DOHH2 (cell line): ENCODE results near the gene WRNIP1.

Source experiments
- H3F3A ChIP-seq: fragments of 200-600 bp; sonication (generic), shearing (Covaris generic); 2 replicates; pipeline ENCODE4 v1.6.0; 2016; ENCODE audit warnings: antibody characterized with exemption, mild to moderate bottlenecking; ENCODE audit not compliant: control insufficient read depth, insufficient read depth
- H3K27ac ChIP-seq: fragments of 200-600 bp; sonication (generic); 2 replicates; pipeline ENCODE4 v1.5.1; 2014; ENCODE audit warnings: low read depth, mild to moderate bottlenecking, low read length, moderate library complexity
- H3K27me3 ChIP-seq: fragments of 200-600 bp; sonication (generic); 2 replicates; pipeline ENCODE4 v1.6.1; 2014; ENCODE audit warnings: mild to moderate bottlenecking, low read length, mixed read lengths; ENCODE audit not compliant: control insufficient read depth
- H3K36me3 ChIP-seq: fragments of 200-600 bp; sonication (generic); 2 replicates; pipeline ENCODE4 v1.6.1; 2014; ENCODE audit warnings: mild to moderate bottlenecking, low read length, moderate library complexity, mixed read lengths; ENCODE audit not compliant: control insufficient read depth
- H3K4me1 ChIP-seq: fragments of 200-600 bp; sonication (generic); 2 replicates; pipeline ENCODE4 v1.6.1; 2014; ENCODE audit warnings: mild to moderate bottlenecking, low read length, mixed read lengths; ENCODE audit not compliant: control insufficient read depth
- H3K4me2 ChIP-seq: fragments of 200-600 bp; sonication (generic); 2 replicates; pipeline ENCODE4 v1.6.0; 2014; ENCODE audit warnings: mild to moderate bottlenecking, low read length, moderate library complexity
- H3K4me3 ChIP-seq: fragments of 200-600 bp; sonication (generic); 2 replicates; pipeline ENCODE4 v1.5.1; 2014; ENCODE audit warnings: mild to moderate bottlenecking, low read length, mixed read lengths
- H3K79me2 ChIP-seq: fragments of 200-600 bp; sonication (generic); 2 replicates; pipeline ENCODE4 v1.6.1; 2014; ENCODE audit warnings: mild to moderate bottlenecking, low read length, mixed read lengths; ENCODE audit not compliant: control insufficient read depth
- H3K9me2 ChIP-seq: fragments of 200-600 bp; sonication (generic); replicated peaks from 2 replicates; pipeline ENCODE4 v1.6.1; 2014; ENCODE audit warnings: mild to moderate bottlenecking, low read length, mixed read lengths; ENCODE audit not compliant: control insufficient read depth
- H3K9me3 ChIP-seq: fragments of 200-600 bp; sonication (generic); 2 replicates; pipeline ENCODE4 v1.6.1; 2014; ENCODE audit warnings: antibody characterized with exemption, low read length, mixed read lengths; ENCODE audit not compliant: control insufficient read depth, insufficient read depth
- H4K20me1 ChIP-seq: fragments of 200-600 bp; sonication (generic); 2 replicates; pipeline ENCODE4 v1.6.0; 2014; ENCODE audit warnings: low read depth, mild to moderate bottlenecking, antibody characterized with exemption, low read length, moderate library complexity; ENCODE audit not compliant: control insufficient read depth, insufficient read depth
- CTCF ChIP-seq: fragments of 200-600 bp; sonication (generic); IDR thresholded peaks from one replicate; pipeline ENCODE4 v1.5.1; 2014; ENCODE audit warnings: antibody characterized with exemption, mild to moderate bottlenecking, low read depth, low read length; ENCODE audit not compliant: poor library complexity, severe bottlenecking
- EZH2phosphoT487 ChIP-seq: fragments of 200-600 bp; sonication (generic); IDR thresholded peaks from 2 replicates; pipeline ENCODE4 v1.6.1; 2017; ENCODE audit warnings: borderline replicate concordance, mild to moderate bottlenecking, antibody characterized with exemption, low read length, moderate library complexity, mixed read lengths

WRNIP1 gene

DNA sequence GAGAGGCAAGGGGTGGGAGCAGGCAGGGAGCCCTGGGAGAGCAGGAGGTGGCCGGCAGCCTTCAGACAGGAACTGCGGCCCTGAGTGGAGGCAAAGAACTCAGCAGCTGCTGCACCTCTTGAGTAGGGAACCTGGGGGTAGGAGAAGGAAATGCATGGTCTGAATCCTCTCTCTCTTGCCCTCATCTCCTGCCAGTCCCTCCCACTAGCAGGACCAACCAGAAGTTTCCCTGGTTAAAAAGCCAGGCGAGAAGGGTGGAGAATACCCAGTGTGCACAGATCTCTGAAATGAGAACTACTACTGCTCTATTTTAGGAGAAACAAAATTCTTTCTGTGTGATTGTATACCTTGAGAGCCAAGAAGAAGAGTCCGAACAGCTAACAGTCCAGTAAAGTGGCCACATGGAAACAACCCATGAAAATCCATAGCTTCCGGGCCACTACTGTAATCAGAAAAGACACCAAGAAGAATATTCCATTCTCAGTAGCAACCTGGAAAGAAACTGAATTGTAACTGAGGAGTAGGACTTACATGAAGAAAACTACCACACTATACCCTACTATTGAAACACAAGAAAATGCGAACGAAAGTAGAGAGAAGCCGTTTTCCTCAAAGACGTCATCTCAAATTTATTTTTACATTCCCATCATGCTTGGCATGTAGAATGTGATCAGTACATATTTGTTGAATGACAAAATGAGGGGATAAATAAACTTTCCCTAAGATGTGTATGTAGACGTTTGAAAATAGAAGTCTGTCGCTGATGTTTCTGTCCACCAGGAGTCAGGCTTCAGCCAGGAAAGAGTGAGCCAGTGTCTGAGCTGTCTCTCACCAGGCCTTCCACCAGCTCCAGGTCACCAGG lies 25.6 kb downstream of the WRNIP1 start:
- Histone ChIP-seq H3F3A (peaks cover 13% of the 10 kb centered on the region), H3K4me3 (no peak overlapping the region), H3K27me3 (no peaks in the 10 kb centered on the region), H3K27ac (no peak overlapping the region), H3K9me2 (no peaks in the 10 kb centered on the region), H3K79me2 (peaks cover 12% of the 10 kb centered on the region), H3K4me1 (peaks cover 14% of the 10 kb centered on the region), H3K36me3 (peaks cover 22% of the 10 kb centered on the region), H4K20me1 (peaks cover 10% of the 10 kb centered on the region; the same call in 1 of the 2 replicates), H3K4me2 (no peak overlapping the region), H3K9me3 (no peaks in the 10 kb centered on the region)
- no peak for TF ChIP-seq EZH2phosphoT487
- TF ChIP-seq CTCF = peak; percentile 81

- Histone ChIP-seq H3K4me1 (peaks cover 14% of the 10 kb centered on the region), H3K36me3 (peaks cover 15% of the 10 kb centered on the region), H3K79me2 (peaks cover 6% of the 10 kb centered on the region), H3K9me2 (no peaks in the 10 kb centered on the region), H4K20me1 (0 out of 2 replicates have a peak, but pooled peaks cover 4% of the 10 kb centered on the region), H3K4me2 (no peak overlapping the region), H3K9me3 (no peaks in the 10 kb centered on the region), H3F3A (peaks cover 13% of the 10 kb centered on the region), H3K27me3 (no peaks in the 10 kb centered on the region), H3K27ac (no peak overlapping the region), H3K4me3 (no peak overlapping the region)
- TF ChIP-seq EZH2phosphoT487 (no peak), CTCF (no peak)
These were observed 26.3 kb downstream of the WRNIP1 start for GRCh38 chr6:2791450-2791974.

GRCh38 chr6:2792330-2793110 lies 27.3 kb downstream of the WRNIP1 start:
- Histone ChIP-seq H3F3A (peaks cover 13% of the 10 kb centered on the region), H3K79me2 (peaks cover 5% of the 10 kb centered on the region; the same call in 1 of the 2 replicates), H3K9me3 (no peaks in the 10 kb centered on the region), H3K9me2 (no peaks in the 10 kb centered on the region), H3K36me3 (peaks cover 13% of the 10 kb centered on the region), H3K27me3 (no peaks in the 10 kb centered on the region), H3K27ac (no peak overlapping the region), H3K4me3 (no peak overlapping the region), H4K20me1 (0 out of 2 replicates have a peak, but pooled peaks cover 3% of the 10 kb centered on the region), H3K4me1 (peaks cover 24% of the 10 kb centered on the region), H3K4me2 (no peak overlapping the region)
- TF ChIP-seq CTCF = no peak
- no peak for TF ChIP-seq EZH2phosphoT487
